Camera-type eye (tissue), 1 donor: ENCODE results near the gene TMEM256. TPM values are rescaled to one million over a fixed set of nuclear protein-coding genes. Genes with fewer than 3 reads are reported as not detected.

Experiments used
- total RNA-seq: library from RNA; depleted of rRNA; stranded (reverse); fragments of >200 nt; gene quantifications from one replicate; pipeline ENCODE4 v1.2.3, GENCODE V29; 2014

Gene TMEM256
- total RNA-seq: 27.9 TPM

DNA sequence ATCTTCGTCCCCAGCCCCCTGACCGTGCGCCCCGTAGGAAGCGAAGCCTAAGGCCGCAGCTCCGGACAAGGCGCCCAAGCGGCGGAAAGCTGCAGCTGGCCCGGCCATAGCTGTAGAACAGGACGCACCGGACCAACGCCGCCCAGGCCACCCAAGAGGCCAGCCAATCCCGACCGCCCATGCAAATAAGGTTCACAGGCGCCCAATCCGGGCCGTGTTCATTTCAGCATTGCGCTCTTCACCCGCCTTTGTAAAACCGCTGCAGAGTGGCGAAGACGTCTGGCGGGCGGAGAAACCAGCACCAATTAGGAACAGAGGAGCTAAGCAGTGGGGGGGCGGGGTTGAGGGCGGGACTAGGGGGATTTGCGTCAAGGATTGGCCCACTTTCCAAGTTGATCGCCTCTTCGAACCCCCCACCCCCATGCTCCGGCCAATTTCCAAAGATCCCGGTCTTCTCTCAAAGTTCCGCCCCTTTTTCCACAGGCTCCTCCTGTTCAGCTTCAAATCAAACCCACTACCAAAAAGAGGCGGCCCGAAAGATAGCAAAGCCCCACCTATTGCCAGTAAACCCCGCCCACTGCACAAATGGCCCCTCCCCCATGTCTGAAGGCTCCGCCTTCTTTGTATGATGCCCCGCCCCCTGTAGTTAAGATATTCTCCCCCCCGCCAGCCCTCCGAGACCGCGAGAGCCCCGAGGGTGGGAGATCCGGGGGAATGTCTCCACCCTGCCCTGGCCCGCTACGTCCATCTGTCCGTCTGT lies at the start of gene TMEM256:
TMEM256 (minus strand) TSS at position 121 of the 760 bp plus-strand sequence; CDS start at position 108, 13 bp downstream.

DNA sequence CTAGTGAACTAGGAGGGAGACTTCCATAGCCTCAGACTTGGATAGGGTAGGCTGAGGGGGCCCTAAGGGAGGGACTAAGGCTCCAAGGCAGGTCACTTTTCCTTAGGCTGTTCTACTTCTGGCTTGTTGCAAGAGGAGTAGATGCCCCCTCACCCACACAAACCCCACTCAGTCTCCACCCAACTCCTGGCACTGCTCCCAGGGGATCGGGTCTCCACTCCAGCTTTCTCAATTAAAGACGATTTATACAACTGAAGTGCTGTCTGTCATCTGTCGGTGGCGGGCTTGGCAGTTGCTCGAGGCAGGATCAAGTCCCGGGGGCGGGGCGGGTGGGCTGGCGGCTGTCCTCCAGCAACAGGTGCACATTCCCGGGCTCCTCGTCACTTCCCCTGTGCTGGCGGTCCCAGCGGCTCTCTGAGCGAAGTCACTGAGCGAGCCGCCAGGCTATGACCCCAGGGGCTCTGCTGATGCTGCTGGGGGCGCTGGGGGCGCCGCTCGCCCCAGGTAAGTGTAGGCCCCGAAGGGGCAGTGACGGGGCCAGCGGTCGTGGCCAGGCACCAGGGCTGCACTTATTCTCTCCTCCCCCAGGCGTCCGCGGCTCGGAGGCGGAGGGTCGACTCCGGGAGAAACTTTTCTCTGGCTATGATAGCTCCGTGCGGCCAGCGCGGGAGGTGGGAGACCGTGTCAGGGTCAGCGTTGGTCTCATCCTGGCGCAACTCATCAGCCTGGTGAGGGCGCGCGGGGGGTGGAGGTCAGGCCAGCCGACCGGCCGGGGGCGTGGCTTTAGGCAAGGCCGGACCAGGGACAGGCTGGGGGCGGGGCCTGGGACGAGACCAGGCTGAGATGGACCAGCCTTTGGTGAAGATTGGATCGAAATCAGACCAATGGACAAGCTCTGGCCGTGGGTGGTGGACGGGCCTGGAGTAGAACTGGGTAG lies 41.1 kb upstream of the TMEM256 start, which contains the start of gene CHRNB1:
CHRNB1 (plus strand) TSS at position 380 of the 937 bp plus-strand sequence; CDS start at position 447, 67 bp downstream.

DNA sequence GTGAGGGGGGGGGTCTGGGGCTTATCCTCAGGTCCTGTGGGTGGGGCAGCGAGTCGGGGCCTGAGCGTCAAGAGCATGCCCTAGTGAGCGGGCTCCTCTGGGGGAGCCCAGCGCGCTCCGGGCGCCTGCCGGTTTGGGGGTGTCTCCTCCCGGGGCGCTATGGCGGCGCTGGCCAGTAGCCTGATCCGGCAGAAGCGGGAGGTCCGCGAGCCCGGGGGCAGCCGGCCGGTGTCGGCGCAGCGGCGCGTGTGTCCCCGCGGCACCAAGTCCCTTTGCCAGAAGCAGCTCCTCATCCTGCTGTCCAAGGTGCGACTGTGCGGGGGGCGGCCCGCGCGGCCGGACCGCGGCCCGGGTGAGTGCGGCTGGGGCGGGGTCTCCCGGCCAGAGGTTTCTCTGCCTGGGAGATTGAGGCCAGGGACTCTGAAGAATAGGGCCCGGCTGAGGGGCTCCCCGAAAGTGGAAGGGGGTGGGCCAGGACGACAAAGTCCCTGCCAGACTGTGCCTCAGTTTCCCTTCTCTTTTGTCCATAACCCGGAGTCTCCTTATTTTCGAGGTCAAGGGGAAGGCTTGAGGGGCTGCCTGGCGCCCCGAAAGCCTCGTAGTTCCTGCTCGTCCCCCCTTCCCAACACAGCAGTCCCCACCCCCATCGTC lies 35.7 kb upstream of the TMEM256 start, which contains the start of gene FGF11:
FGF11 (plus strand) TSS at position 51 of the 651 bp plus-strand sequence; CDS start at position 160, 109 bp downstream.

DNA sequence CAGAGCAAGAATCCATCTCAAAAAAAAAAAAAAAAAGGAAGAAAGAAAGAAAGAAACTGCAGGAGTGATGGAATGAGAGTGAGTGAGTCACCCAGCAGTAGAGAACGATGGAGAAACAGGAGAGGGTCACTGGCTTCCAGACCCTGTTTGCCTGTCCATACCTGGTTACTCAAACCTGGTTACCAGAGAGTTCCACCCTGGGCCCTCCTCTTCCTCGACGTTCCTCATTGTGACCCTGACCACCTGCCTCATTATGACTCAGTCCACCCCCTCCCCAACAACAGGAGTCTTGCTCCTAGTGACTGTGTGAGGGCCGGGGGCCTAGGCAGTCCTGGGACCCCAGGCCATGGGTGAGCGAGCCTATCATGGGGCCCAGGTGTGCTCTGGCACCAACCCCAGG lies 24.7 kb upstream of the TMEM256 start, which contains the start of gene SPEM3:
SPEM3 (plus strand) TSS at position 301 of the 400 bp plus-strand sequence; CDS start at position 347, 46 bp downstream.

DNA sequence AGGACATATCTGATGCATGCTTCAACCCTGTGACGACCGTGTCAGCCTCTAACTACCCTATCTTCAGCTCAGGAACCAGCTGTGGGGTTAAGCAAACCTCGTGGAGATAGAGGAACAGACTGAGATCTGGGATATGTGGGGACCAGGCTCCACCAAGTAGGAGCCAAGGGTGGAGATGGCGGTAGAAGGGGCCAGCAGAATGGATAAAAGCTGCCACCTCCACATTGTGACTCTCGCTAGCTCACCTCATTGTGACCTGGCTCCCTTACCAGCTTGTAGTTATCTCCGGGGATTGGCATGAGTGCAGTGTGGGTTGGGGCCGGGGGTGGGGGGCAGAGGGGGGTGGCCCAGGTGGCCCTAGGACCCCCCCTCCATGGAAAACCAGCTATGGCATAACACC lies 21.4 kb upstream of the TMEM256 start, which contains the start of gene SPEM2:
SPEM2 (plus strand) TSS at position 301 of the 400 bp plus-strand sequence; CDS start at position 374, 73 bp downstream.

DNA sequence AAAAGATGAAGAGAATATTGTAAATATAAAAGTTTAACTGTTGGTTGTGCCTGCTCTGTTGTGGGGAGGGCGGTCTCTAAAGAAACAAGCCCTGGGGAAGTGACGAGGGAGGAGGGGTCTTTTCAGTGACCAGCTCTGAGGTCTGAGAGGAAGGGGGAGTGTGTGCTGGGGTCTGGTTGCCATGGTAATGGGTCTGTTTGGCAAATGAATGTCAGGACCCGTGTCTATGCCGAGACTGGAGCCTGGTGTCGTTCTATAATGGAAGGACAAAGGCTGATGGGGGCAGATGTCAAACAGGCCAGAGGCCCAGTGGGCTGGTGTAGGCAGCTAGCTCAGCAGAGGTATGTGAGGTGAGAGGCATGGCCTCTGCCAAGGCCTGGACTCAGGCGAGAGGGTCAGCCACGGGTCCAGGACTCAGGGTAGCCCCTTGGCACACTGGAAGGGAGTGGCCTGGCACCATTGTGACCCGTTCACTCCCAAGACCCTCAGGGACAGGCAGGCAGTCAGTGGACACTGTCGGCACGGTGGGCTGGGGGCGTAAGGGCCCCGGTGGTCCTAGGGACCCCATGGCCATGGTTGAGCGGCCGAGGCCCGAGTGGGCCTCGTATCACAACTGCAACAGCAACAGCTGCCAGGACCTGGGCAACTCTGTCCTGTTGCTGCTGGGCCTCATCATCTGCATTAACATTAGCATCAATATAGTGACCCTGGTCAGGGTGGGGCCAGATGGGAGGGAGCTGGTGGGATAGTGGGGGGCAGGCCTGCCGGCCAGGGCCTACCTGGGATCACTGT lies 16.1 kb upstream of the TMEM256 start, which contains the start of gene SPEM1:
SPEM1 (plus strand) TSS at position 506 of the 792 bp plus-strand sequence; CDS start at position 567, 61 bp downstream.

DNA sequence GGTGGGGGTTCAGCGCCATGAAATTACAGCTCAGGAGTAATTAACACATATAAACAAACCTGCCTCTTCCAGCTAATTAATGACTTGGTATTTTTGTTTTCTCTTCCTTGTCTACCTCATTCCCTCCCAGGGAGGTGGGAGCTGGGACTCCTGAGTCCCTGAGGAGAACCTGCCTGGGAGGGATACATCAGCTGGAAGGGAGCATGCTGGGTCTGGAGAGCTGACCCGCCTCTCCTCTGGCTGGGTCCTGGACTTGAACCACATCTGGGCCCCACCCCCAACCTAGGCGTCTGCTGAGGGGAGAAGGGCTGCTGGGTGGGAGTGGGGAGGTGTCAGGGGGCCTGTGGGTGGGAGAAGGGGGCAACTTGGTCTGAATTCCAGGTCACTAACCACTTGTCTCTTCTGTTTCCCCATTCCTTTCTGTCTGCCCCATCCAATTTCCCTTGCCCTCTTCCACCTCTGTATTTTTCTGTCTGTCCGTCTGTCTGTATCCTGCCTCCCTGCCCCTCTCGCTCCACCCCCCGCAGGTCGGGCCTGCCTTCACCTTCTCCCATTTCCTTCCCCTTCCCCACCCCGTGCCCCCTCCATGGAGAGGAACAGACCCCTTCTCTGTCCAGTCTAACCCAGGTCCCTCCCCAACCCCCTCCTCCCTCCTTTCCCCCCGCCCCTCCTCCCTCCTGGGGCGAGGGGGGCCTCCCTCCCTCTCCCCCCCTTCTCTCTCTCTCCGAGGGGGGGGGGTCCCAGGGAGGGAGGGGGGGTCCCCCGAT lies 3.8 kb upstream of the TMEM256 start, which contains the start of gene NLGN2:
NLGN2 (plus strand) TSS at position 361 of the 767 bp plus-strand sequence. CDS start 411 bp downstream, outside the sequence.

DNA sequence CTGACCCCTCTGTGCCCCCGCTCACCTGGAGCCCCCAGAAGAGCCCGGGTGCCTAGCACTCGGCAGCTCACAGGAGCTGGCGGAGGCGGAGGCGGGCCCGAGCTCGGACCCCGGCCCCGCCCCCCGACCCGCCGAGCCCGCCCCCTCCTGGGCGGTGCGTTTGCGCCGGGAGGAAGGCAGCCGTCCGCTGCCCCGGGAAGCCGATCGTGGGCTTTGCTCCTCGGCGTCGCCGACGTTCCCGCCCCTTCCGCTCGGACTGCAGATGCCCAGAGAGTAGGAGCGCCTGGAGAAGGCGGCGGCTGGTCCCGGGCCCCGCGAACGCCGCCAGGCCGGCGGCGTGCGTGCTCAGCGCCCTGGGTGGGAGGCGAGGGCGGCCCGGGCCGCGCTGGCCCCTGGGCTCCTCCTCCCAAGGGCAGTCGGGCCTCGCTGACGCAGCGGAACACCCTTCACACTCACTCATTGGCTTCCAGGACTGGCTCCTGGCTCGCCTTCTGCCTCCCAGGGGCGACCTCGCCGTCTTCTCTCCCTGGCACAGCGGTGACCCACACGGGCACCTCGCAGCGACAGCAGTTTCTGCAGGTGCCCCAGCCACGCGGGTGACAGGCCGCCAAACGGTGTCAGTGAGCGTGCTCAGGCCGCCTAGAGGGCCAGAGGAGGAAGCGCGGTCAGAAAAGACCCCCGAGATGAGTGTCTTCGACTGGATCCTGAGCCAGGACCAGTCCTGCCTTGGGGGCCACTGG lies 9.3 kb downstream of the TMEM256 start, which contains the start of gene PLSCR3:
PLSCR3 (minus strand) TSS at position 74 of the 740 bp plus-strand sequence. CDS start 415 bp downstream, outside the sequence.

DNA sequence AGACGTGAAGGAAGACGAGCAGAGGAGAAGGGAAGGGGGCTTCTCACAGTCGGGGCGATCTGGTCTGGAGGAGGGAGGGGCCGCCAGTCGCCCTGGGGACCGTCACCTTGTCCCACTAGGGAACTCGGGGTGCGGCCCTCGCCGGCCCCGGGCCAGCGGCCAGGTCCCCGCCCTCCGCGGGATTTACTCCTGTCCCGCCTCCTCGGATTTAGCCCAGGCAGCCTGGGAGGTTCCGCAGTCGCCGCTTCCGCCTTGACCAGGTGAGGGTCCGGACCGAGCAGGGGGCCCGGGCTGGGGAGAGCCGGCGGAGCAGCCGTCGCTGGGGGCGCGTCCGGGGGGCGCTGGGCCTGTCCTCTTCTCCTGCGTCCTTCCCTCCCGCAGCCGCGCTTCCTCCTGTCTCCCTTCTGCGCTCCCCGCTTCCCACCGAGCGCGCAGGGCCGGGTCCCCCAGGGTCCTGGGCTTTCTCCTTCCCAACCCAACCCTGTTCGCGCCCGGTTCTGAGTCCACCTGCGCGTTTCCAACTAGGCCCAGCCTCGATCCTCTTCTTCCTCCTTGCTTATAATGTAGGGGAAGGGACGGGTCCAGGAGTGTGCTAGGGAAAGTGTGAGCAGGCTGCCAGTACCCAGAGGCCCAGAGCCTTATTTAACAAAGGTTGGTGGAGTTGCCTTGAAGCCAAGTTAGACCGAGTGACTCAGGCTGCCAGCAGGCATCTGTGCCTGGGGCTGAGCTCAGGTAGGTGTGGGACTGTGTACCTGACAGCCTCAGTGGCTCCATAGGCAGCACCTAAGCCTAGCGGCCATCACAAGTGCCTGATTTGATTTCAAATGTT lies 22.8 kb downstream of the TMEM256 start, which contains the start of gene TNK1:
TNK1 (plus strand) TSS at position 235 of the 829 bp plus-strand sequence. CDS start 1,838 bp downstream, outside the sequence.

DNA sequence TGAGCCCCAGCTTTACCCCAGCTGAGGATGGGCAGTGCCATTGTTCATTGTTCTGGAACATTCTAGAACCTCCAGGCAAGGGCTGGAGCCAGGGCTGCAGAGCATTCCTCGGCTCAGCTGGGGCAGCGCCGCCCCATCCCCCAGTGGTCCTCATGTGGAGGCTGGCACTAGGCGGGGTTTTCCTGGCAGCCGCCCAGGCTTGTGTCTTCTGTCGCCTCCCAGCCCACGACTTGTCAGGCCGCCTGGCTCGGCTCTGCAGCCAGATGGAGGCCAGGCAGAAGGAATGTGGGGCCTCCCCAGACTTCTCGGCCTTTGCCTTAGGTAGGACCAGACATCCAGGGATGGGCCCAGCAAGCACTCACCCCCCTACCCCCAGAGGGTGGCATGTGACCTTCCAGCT lies 48.8 kb downstream of the TMEM256 start, which contains the start of gene TMEM95:
TMEM95 (plus strand) TSS at position 104 of the 400 bp plus-strand sequence; CDS start at position 153, 49 bp downstream.

Other genes starting within 250 kb of the TMEM256 start
- gene ASGR1, start 224.7 kb downstream of the TMEM256 start, total RNA-seq: 5.7 TPM
- 194 TPM for gene DLG4, start 184.3 kb downstream of the TMEM256 start, total RNA-seq
- 281 TPM for gene ACADVL, start 184.2 kb downstream of the TMEM256 start, total RNA-seq
- 103 TPM for gene DVL2, start 169.6 kb downstream of the TMEM256 start, total RNA-seq
- 27.5 TPM for gene PHF23, start 164.6 kb downstream of the TMEM256 start, total RNA-seq
- 310 TPM for gene GABARAP, start 161.6 kb downstream of the TMEM256 start, total RNA-seq
- gene CTDNEP1, start 152.4 kb downstream of the TMEM256 start, total RNA-seq: 74.5 TPM
- gene ELP5, start 151.9 kb downstream of the TMEM256 start, total RNA-seq: 39.5 TPM
- gene CLDN7, start 141.6 kb downstream of the TMEM256 start, total RNA-seq: 14.3 TPM
- gene SLC2A4, start 122.4 kb downstream of the TMEM256 start, total RNA-seq: 5.4 TPM
- gene YBX2, start 109.5 kb downstream of the TMEM256 start, total RNA-seq: 1.3 TPM
- gene EIF5A, start 96.5 kb downstream of the TMEM256 start, total RNA-seq: 138 TPM
- gene GPS2, start 88.7 kb downstream of the TMEM256 start, total RNA-seq: 43.4 TPM
- gene NEURL4, start 74.8 kb downstream of the TMEM256 start, total RNA-seq: 38.8 TPM
- gene ACAP1, start 67.6 kb downstream of the TMEM256 start, total RNA-seq: 6.2 TPM
- 4.5 TPM for gene KCTD11, start 51.9 kb downstream of the TMEM256 start, total RNA-seq
- gene TMEM95, start 48.9 kb downstream of the TMEM256 start, total RNA-seq: not detected
- 2.4 TPM for gene TNK1, start 23.0 kb downstream of the TMEM256 start, total RNA-seq
- 12.8 TPM for gene PLSCR3, start 9.6 kb downstream of the TMEM256 start, total RNA-seq
- gene NLGN2, start 3.7 kb upstream of the TMEM256 start, total RNA-seq: 36.2 TPM
- gene SPEM1, start 16.2 kb upstream of the TMEM256 start, total RNA-seq: not detected
- gene SPEM2, start 21.5 kb upstream of the TMEM256 start, total RNA-seq: not detected
- not detected for gene SPEM3, start 24.8 kb upstream of the TMEM256 start, total RNA-seq
- 1.0 TPM for gene TMEM102, start 31.3 kb upstream of the TMEM256 start, total RNA-seq
- 7.1 TPM for gene FGF11, start 35.4 kb upstream of the TMEM256 start, total RNA-seq
- 17.8 TPM for gene CHRNB1, start 41.0 kb upstream of the TMEM256 start, total RNA-seq
- 35.8 TPM for gene ZBTB4, start 75.5 kb upstream of the TMEM256 start, total RNA-seq
- not detected for gene SLC35G6, start 77.3 kb upstream of the TMEM256 start, total RNA-seq
- gene POLR2A, start 80.3 kb upstream of the TMEM256 start, total RNA-seq: 114 TPM
- 16.2 TPM for gene TNFSF12, start 145.0 kb upstream of the TMEM256 start, total RNA-seq
- 7.6 TPM for gene TNFSF13, start 154.7 kb upstream of the TMEM256 start, total RNA-seq
- 54.2 TPM for gene SENP3, start 157.8 kb upstream of the TMEM256 start, total RNA-seq
- 5.9 TPM for gene CD68, start 175.5 kb upstream of the TMEM256 start, total RNA-seq
- gene MPDU1, start 179.8 kb upstream of the TMEM256 start, total RNA-seq: 68.1 TPM
- gene SOX15, start 186.0 kb upstream of the TMEM256 start, total RNA-seq: 3.2 TPM
- gene FXR2, start 210.8 kb upstream of the TMEM256 start, total RNA-seq: 43.2 TPM
- 41.5 TPM for gene SAT2, start 223.7 kb upstream of the TMEM256 start, total RNA-seq
- 1.3 TPM for gene SHBG, start 226.0 kb upstream of the TMEM256 start, total RNA-seq
- gene ATP1B2, start 246.8 kb upstream of the TMEM256 start, total RNA-seq: 62.5 TPM